HG03342 (cell line): ENCODE results near the gene ST6GALNAC5.
A peak's percentile ranks its signal among the peaks of the same experiment; 100 is the strongest.
"Not testable (repeated sequence)": the region's sequence is repeated elsewhere in the genome, so short reads cannot be mapped to it uniquely, and the experiment has no call there.

ENCODE experiments used
- ATAC-seq: cut with Tn5 transposase; IDR thresholded peaks from one replicate; pipeline ENCODE4 v1.9.1; 2021; ENCODE audit warnings: mild to moderate bottlenecking, moderate library complexity; ENCODE audit not compliant: unreplicated experiment

The ST6GALNAC5 gene

DNA sequence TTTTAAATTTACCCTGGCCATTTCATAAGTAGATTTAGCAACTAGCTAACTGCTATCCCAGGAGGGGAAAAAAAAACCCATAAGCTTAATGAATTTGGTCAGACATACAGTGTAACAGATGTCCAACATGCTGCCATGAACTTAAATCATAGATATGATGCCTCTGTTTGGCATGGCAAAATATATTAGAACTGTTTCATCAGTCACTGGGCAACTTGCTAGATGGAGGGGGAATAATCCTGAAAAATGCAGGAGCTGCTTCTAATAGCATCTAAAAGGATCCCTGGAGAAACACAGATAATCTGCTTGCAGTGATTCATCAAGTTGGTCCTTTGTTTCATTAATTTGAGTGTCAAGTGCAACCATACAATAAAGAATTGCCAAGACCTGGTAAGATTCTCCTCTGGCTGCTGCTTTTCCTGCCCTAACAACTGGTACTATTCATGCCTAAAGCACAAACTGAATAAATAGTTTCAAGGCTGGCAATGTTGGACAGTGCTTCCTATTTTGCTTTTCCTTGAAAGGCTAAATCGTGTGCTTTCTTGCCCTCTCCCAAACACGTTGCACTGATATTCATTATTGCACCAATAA, 1.5 kb upstream of the ST6GALNAC5 start:
- ATAC-seq = no peak

DNA sequence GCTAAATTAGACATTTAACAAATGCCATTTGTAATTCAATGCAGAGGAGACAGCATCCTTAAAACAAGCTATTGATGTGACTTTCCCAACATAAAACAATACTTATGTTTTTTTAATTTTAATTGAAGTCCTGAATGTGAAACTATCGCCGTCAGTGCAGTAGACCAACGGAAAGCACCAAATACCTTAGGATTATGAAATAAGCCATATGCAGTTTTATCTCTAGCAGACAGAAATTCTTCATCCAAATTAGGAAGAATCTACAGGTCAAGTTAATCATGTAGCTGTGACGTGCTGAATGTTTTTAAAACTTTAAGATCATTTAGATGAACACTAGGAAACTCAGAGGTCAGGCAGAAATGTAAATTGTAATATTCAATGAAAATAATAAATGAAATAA, 714 bp upstream of the ST6GALNAC5 start:
- ATAC-seq = no peak

DNA sequence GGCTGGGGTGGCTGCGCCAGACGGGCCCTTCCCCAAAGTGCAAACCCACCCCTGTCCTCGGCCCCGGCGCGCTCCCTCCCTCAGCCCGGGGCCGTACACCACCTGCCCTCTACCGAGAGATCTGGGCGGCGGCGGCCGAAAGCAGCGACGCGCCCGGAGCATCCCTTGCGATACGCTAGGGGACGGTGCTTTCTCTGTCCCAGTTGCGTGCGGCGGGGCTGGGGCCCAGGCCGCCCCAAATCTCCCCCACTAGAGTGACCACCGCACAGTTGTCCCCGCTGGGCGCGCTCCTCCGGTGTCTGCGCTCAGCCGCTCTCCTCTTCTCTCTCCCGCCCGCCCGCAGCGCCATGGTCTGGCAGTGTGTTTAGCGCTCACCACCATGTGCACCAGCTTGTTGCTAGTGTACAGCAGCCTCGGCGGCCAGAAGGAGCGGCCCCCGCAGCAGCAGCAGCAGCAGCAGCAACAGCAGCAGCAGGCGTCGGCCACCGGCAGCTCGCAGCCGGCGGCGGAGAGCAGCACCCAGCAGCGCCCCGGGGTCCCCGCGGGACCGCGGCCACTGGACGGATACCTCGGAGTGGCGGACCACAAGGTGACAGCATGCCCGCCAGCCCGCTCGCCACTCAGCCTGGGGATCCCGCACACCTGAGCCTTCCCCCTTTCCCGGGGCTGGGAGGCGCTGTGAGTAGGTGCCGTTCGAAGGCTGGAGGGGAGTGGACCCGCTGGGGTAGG, 1.0 kb downstream of the ST6GALNAC5 start:
- peak; percentile 39 for ATAC-seq

DNA sequence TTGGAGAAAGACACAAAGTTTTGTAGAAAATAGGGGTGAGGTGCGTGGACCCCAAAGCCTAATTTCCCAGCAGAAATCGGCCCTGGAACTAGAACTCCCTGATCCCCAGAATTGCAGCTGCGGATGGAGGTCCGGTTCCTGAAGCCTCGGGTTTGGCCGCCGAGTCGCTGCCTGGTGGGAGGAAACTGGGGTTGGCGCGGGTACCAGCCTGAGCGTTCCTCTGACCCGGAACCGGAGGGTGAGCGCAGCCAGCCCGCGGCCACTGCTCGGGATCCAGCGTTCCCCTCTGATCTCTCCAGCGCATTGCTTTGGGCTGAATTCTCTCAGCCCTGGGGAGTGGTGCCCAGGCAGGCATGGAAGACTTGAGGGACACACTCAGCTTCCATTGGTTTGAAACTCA, 1.6 kb downstream of the ST6GALNAC5 start:
- ATAC-seq = no peak

DNA sequence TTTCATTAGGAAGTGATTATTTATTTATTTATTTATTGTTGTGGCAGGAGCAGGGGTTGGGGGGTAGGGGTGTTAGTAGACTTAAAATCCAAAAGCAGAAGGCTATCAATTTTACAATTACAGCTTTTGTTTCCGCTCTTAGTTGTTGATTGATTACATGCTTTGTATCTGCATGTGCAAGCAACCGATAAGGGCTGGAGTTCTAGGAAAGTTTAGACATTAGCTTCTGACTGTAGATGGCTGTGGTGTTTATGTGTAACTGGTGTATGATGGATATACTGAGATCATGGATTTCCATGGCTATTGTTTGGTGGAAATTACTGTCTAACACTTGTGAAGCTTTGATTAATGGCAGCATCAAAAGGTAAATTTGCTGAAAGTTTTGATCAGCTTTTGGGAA, 2.8 kb downstream of the ST6GALNAC5 start:
- ATAC-seq = no peak

DNA sequence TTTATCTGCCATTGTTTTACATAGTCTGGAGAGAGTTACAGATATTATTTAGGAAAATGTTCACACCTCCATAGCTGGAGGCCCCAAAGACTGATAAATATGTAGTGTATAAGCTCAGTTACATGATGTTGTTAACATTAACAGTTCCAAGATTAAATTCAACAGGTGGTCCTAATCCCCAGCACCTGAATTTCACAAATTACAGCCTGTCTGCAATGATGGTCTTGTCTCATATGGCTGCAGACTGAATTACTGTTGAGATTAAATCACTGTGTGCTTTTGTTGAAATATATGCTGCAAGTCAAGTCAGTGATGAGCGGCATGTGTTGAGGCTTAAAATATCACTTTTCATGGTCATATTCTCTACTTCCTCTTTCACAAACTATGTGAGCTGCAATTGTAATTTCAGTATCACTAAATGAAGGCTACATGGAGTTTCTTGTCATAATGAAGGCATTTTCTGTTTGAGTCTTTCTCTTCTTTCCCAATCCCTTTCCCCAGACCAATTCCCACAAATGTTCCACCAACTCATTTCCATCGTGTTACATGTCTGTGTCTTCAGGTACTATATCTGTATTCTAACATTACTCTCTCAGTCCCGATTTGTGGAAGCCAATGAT, 4.2 kb downstream of the ST6GALNAC5 start:
- ATAC-seq = peak; percentile 93

DNA sequence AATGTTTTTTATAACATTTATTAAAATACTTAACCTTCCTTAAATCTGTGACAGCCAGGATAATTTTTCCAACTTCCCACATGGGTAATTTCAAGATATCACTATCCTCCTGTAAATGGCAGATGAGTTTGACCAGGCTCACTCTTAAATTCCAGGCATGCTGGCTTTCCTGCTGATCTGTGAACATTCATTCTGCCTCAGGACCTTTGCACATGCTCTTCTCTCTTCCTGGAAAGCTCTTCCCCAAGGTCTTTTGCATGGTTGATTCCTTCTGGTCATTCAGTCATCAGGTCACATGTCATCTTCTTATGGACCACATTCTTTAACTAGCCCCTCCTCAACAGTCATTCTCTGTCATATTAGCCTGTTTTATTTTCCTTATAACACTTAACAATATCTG, 5.7 kb downstream of the ST6GALNAC5 start:
- ATAC-seq = no peak

DNA sequence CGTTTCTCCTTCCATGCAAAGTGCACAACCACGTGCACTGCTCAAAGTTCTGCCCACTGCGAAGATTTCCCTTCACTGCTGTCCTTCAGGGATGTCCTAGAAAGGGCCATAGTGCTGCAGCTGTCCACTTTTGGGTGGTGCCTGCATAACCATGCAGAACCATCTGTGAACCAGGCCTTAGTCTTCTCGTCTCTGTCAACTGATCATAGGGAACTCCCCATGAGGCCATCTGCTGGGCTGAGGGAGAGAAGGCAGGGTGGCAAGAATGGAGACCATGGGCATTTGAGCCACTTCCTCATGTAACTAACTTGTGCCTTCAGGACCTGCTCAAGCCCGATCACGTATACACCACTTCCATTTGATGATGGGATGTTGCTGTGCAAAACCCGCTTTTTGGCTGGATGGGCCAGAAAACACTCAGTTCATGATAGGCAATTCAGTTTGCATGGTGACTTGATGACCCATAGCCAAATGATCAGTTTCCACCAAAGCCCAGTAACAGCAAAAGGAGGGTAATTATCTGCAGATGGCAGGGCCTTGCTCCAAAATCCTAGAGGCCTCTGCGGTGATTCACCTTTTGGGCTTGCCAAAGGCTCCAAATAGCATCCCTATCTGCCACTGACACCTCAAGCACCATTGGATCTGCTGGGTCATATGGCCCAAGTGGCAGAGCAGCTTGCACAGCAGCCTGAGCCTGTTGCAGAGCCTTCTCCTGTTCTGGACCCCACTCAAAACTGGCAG, 9.5 kb downstream of the ST6GALNAC5 start:
- no peak for ATAC-seq

DNA sequence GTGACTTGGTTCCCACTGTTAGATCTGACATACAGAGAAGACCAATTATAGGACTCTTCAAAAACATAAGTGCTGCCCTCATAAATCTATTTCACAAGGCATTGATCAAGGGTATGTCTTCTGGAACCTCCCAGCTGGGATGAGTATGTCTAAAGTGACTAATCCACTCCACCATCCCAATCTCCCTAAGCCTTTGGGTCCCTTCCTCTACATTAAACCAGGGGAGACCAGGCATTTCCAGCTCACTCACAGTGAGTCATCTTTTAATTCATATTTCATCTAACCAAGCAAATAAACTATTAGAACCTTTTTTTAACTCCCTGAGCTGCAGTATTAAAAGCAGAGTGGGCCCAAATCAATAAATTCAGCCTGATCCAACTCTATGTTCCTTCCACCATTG, 11.7 kb downstream of the ST6GALNAC5 start:
- ATAC-seq = not testable (repeated sequence)

DNA sequence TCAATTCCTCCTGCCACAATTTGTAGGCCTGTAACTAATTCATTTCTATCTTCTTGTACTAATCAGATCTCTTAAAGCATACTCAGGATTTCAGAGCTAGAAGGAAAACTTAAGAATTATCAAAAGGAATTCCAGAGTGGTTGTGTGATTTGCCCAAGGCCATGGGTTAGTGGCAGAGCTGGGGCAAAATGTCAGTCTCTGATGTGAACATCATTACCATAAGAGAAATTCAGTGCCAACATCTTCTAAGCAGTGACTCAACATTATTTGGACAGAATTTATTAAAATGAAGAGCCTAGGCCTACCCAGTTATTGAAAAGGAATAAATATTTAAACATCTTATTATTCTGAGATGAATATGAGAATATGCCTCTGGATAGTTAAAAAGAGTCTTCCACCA, 14.5 kb downstream of the ST6GALNAC5 start:
- no peak for ATAC-seq

DNA sequence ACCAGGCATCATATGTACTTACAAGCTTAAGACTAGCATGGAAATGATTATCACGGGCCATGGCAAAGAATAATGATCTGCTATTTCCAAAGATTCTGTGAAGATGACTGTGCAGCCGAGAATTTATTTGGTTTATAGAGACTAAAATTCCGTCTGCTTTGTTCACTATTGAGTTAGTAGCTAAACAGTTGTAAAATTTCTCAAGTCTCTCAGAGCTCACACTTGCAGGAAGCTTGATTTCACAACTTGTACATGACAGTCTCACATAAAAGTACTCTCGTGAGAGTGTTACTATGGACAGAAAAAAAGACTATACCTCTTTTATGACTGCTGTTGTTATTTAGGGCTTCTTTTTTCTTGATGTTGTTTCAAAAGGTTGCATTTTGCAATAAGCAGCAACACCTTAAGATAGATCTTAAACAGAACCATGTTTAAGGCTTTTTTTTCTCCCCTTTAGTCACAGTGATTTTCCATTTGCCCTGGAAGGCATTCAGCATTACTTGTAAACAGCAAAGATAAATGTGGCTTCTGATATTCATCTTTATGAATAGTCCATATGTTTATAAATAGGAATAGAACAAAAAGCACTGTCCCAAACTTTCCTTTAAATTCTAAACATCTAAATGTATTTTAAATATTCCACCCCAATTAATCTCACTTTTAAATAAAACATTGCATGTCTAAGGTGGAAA, 24.8 kb downstream of the ST6GALNAC5 start:
- ATAC-seq = no peak

DNA sequence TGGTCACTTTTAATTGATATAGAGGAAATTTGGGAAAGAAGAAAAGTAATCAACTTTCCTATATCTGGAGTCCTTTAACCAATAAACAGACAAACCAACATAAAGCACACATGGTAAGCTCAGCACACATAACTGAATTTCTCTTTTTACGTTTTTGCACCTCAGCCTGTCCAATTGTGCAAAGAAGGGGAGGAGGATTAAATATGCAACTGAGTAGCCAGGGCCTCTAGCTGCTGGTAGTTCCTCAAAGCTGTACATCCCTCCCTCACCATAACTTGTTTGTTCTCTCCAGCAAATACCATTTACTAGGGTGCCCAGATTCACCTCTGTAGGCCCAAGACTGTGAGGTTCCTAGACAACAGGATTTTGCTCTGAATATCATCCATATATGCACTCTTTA, 25.4 kb downstream of the ST6GALNAC5 start:
- ATAC-seq = no peak

DNA sequence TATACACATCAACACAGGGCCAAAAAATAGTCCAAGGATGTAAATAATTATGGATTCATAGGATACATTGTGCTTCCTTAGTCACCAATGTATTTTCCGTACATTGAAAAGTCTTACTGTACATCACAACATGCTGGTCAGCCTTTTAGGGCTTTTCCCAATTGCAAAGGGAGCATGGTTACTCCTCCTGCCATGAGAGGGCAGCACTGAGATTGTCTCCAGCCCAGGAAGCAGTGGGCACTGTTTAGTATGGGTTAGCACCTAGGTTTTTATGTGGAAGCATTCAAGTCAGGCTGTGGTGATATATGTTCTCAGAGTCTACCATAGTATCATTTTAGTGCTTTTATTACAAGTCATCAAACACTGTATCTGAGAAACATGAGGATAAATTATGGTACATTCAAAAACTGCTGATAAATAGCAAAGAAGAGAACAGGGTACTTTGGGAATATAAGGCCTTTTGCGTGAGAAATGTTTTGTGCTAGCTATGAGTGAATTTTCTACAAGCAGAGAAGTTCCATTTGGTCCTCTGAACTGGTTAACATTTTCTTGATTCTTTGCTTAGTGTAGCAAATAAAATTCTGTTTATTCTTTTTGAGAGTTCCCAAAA, 34.0 kb downstream of the ST6GALNAC5 start:
- peak; percentile 99 for ATAC-seq

DNA sequence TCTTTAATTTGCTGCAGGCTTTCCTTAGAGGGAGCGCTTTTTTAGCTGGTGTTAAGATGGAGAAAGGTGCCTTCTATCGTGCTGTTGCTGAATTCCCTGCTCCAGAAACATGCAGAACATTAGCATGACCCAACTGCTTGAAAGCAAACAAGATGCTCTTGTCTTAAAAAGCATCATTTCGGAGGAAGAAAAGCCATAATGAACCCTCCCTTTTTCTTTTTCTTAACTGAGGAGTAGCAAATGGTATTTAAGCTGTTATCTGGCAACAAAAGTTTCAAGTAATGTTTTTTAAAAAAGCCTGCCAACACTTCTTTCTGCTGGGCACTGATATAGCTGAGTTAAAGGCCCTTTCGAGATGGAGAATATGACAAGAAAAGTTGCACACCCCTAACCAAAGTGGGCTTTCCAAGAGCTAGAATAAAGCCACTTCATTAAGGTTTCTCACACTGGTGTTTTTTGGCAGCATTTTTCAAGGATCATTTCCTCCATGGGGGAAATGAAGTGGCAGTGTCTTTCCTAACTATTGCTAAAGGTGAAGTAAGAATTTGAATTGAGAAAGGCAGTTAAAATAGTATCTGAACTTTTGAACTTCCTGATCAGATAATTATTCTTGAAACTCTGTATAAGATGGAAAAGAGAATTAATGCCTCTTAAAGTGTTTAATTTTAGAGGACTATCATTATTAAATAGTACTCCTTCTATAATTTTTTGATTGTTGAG, 38.8 kb downstream of the ST6GALNAC5 start:
- ATAC-seq = no peak

DNA sequence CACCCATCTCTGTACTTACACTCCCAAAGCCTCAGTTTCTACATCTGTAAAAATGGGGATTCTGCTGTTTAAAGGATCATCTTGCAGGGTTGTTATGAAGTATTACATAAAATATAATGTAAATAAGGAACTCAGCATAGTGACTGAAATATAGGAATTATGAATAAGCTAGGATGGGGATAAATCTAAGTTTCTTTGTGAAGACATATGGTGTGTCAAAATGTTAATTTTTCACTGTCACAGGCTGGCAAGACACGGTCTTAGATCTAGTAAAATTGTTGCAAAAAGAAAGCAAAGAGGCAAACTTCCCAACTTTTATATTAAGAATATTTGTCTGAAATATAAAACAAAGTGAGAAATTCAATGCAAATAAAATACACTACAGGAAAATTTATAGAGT, 42.0 kb downstream of the ST6GALNAC5 start:
- no peak for ATAC-seq

DNA sequence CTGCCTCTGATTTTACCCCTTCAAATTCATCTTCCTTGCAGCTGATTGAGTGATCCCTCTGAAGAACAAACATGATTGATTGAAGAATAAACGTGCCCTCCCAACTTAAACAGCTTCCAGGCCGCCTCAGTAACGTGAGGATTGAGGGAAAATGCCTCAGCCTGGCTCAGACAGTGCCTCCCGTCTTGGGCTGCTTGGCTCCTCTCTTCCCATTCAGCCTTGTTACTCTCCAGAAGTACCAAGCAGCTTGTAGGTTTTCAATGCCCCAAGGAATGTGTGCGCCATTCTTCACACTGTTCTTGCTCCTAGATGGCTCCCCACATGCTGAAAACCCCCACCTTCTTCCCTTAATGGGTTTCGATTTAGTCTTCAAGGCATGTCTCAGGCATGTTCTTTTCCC, 51.8 kb downstream of the ST6GALNAC5 start:
- no peak for ATAC-seq

DNA sequence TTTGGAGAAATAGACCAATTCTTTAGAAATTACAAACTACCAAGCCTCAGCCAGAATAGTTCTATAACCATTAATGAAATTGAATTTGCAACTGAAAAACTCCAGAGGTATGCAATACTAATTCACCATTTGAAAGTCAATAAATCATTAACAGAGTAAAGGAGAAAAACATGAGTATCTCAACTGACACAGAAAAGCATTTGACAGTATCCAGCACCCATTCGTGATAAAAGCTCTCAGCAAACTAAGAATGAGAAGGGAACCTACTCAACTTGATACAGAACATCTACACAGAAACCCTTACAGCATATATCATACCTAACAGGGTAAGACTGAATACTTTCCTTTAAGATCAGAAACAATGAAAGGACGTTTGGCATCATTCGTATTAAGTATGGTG, 54.3 kb downstream of the ST6GALNAC5 start:
- no peak for ATAC-seq

DNA sequence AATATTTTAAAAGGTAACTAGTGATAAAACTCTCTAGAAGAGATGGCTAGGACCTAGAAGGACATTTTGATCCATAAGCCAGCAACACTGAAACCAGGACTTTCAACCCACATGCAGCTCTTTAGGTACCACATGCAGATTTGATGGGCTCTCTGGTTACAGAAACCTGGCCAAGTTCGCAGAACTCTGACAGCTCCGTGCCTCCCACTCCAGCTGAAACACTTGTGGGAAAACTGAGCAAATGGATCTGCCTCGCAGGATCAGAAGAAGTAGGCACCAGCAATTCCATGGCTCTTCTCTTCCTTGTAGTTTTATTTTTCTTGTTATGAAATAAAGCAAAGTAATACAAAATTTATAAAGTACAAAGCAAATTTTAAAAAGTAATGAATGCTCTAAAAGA, 58.5 kb downstream of the ST6GALNAC5 start:
- no peak for ATAC-seq

DNA sequence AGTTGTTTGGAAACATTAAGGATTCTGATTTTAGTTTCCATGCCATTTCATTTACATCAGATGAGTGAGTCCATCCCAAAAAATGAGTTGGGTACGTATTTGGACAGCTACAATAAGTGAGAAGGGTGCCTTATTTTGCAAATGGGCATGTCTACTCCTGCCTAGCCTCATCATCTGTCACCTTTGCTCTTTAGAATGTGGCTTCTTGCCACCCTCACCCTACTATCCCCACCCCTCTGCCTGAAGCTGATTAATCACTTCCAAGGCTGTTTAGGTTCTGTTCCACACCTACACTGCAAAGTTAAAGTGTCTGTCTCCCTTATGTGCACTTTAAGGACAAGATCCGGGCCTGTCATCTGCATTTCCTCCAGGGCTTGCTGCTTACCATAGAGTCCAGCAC, 61.2 kb downstream of the ST6GALNAC5 start:
- no peak for ATAC-seq

DNA sequence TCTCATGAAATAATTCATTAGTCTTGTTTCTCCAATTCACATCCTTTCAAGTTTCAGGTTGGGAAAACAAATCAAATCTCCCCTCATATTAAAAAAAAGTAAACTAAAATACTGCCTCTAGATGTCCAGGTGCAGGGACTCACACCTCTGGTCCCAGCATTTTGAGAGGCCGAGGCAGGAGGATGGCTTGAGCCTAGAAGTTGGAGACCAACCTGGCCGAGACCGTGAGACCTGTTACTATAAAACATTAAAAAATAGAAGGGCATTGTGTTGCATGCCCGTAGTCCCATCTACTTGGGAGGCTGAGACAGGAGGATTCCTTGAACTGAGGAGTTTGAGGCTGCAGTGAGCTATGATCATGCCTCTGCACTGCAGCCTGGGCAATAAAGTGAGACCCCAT, 61.9 kb downstream of the ST6GALNAC5 start:
- no peak for ATAC-seq
